ENCODE data around the gene DNAJC18. TPM values are rescaled to one million over a fixed set of nuclear protein-coding genes. Genes with fewer than 3 reads are reported as not detected.

DNAJC18 gene
- total and polyA plus RNA-seq, 2 of the 4 experiments (the other 2 are of a cell fraction), result 8.5 to 11.1 TPM

DNA sequence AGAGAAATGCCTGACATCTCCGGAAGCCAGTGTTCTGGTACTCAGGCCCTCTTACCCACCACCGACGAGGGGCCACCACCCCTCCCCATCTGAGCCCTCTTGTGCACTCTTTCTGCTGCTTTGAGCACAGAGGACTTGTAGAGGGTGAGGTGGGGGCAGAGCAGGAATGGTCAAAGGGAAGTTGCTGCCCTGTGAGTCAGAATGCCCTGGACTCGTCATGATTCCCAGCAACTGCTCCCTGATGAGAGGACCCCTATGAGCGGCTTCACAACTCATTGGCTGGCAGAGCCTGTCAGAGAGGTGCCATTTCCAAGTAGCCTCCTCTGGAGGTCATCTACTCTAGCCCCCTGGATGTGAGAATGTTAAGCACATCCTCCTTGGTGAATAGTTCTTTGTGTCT, 22.4 kb upstream of the DNAJC18 start:
- ChIA-PET CTCF (no interaction called here), POLR2A (ENCODE audit: unreplicated experiment) (no interaction called here)
- Histone ChIP-seq H3K4me3 (ENCODE audit: insufficient read depth, low read depth, low read length) (no peak overlapping the region), H3K9me3 (ENCODE audit: control insufficient read depth, insufficient read depth, low read length) (no peaks in the 10 kb centered on the region), H3K9ac (ENCODE audit: low read depth, low read length) (no peak overlapping the region), H3K4ac (ENCODE audit: low read depth, low read length) (peak overlapping the region; percentile 85), H3K4me2 (ENCODE audit: low read depth, low read length) (peak overlapping the region; percentile 56; the same call in 1 of the 2 replicates), H4K20me1 (ENCODE audit: insufficient read depth, low read length) (no peaks in the 10 kb centered on the region), H2AK5ac (ENCODE audit: low read depth, low read length) (peak overlapping the region; percentile 82), H2AFZ (replicated peaks; ENCODE audit: low read length, poor library complexity) (peak overlapping the region; percentile 76), H3K79me1 (ENCODE audit: low read depth in 1 of 2, low read length in 2 of 2) (no peaks in the 10 kb centered on the region; a peak in 1 of 4 replicates), H4K5ac (ENCODE audit: low read depth, low read length) (peak overlapping the region; percentile 46; the same call in 1 of the 2 replicates), H3K4me1 (ENCODE audit: control insufficient read depth, insufficient read depth, low read length) (peaks cover 23% of the 10 kb centered on the region), H3K14ac (replicated peaks; ENCODE audit: low read depth, low read length) (peak overlapping the region; percentile 81), H3K18ac (ENCODE audit: low read depth, low read length) (peak overlapping the region; percentile 82; the same call in 1 of the 2 replicates), H2BK5ac (ENCODE audit: low read depth, low read length, poor library complexity, severe bottlenecking) (peak overlapping the region; percentile 78), H3K23ac (ENCODE audit: low read depth, low read length) (peak overlapping the region; percentile 77; the same call in 1 of the 2 replicates), H3K27me3 (ENCODE audit: control insufficient read depth, insufficient read depth, low read length) (no peaks in the 10 kb centered on the region), H3K9me1 (ENCODE audit: insufficient read depth, low read length) (peaks cover 25% of the 10 kb centered on the region), H2BK20ac (ENCODE audit: low read depth, low read length) (peak overlapping the region; percentile 87), H3K36me3 (ENCODE audit: control insufficient read depth, insufficient read depth, low read length) (no peaks in the 10 kb centered on the region), H2BK15ac (ENCODE audit: low read depth, low read length) (peak overlapping the region; percentile 79; the same call in 2 of the 3 replicates), H2AK9ac (replicated peaks; ENCODE audit: low read depth, low read length, poor library complexity) (peak overlapping the region; percentile 81), H3K27ac (ENCODE audit: insufficient read depth, low read length) (peak overlapping the region; percentile 6; the same call in 1 of the 2 replicates), H4K8ac (ENCODE audit: low read depth in 2 of 2, low read length in 2 of 2) (peak overlapping the region; percentile 42 to 72), H3K56ac (ENCODE audit: extremely low read depth, insufficient read depth, low read length) (no peak overlapping the region), H4K91ac (ENCODE audit: insufficient read depth, low read depth, low read length) (peak overlapping the region; percentile 79), H2BK120ac (ENCODE audit: low read depth, low read length) (peak overlapping the region; percentile 84)
- DNase-seq, result peak; percentile 79
- intact Hi-C loops (cut with micrococcal nuclease) (no loop called here), in situ Hi-C loops (cut with MboI; ENCODE audit: low sequenced_read_pairs) (no loop called here), dilution Hi-C loops (cut with HindIII; ENCODE audit: low sequenced_read_pairs, unreplicated experiment) (no loop called here)
- TF ChIP-seq SMC3 (IDR thresholded peaks at IDR 0.05; ENCODE audit: low read depth, low read length) (no peak), CHD1 (IDR thresholded peaks at IDR 0.05; ENCODE audit: low read depth, low read length) (no peak), MAZ (IDR thresholded peaks at IDR 0.05; ENCODE audit: borderline replicate concordance, low read depth, low read length) (peak; percentile 69; the same call in 1 of the 2 replicates), FOS (IDR thresholded peaks at IDR 0.05; ENCODE audit: low read depth, low read length) (peak; percentile 26; the same call in 1 of the 2 replicates), MAFK (IDR thresholded peaks at IDR 0.05; ENCODE audit: low read depth, low read length) (no peak), CEBPB (IDR thresholded peaks at IDR 0.05; ENCODE audit: low read depth, low read length) (no peak)
- no CpG with 5 or more reads among the region's 5 CpGs for WGBS, 2 experiments (ENCODE audit: extremely low coverage in 2 of 2, insufficient read length in 1 of 2)
- ATAC-seq (ENCODE audit: low read depth), result peak; percentile 89
- BruUV-seq (replicated peaks), result no TSS peak
